Stomach (tissue), 9 donors: ENCODE measurements around the gene DNAJC3. TPM values are rescaled to one million over a fixed set of nuclear protein-coding genes. Genes with fewer than 3 reads are reported as not detected.

Source experiments
- DNase-seq, 2 donors: peaks; one replicate each; pipeline versions ENCODE4 v3.0.0 to v3.0.0-alpha.2; 2013 to 2019
- H3K27ac ChIP-seq, 5 donors: fragments of 200-600 bp in 4 of 5; sonication (generic) in 4 of 5; one replicate each; pipeline ENCODE4 v1.5.1; 2013 to 2019; ENCODE audit warnings: mild to moderate bottlenecking in 1 of 5, moderate library complexity in 1 of 5
- H3K27me3 ChIP-seq, 3 donors: fragments of 200-600 bp; sonication (generic); one replicate each; pipeline ENCODE4 v1.5.1; 2017 to 2019; ENCODE audit warnings: mixed run types in 1 of 3
- H3K36me3 ChIP-seq, 4 donors: fragments of 200-600 bp; sonication (generic); 1 replicate in 3 of 4; 2 replicates in 1 of 4; pipeline ENCODE4 v1.5.1; 2016 to 2019
- H3K4me1 ChIP-seq, 4 donors: fragments of 200-600 bp; sonication (generic); one replicate each; pipeline ENCODE4 v1.5.1; 2016 to 2019
- H3K4me3 ChIP-seq, 4 donors: fragments of 200-600 bp; sonication (generic) in 3 of 4; one replicate each; pipeline ENCODE4 v1.5.1; 2016 to 2019; ENCODE audit warnings: mild to moderate bottlenecking in 1 of 4
- H3K9me3 ChIP-seq, 4 donors: fragments of 200-600 bp; sonication (generic); one replicate each; pipeline ENCODE4 v1.5.1; 2016 to 2019
- CTCF ChIP-seq, 7 experiments: fragments of 450-650 bp in 4 of 7; fragments of 200-600 bp in 3 of 7; sonication (generic) in 3 of 7; IDR thresholded peaks; one replicate each; pipeline ENCODE4 v1.5.1; 2016 to 2019; ENCODE audit warnings: antibody characterized with exemption in 7 of 7, control low read depth in 2 of 7, mild to moderate bottlenecking in 1 of 7
- EP300 ChIP-seq: sonication (generic); formaldehyde crosslinking; IDR thresholded peaks from one replicate; pipeline ENCODE4 v1.6.1; 2017; ENCODE audit warnings: antibody characterized with exemption
- POLR2A ChIP-seq, 4 donors: fragments of 450-650 bp; IDR thresholded peaks; one replicate each; pipeline ENCODE4 v1.6.1; 2016; ENCODE audit warnings: antibody characterized with exemption in 4 of 4, control low read depth in 2 of 4, mild to moderate bottlenecking in 1 of 4, moderate library complexity in 1 of 4
- POLR2AphosphoS5 ChIP-seq, 3 donors: sonication (generic); formaldehyde crosslinking; IDR thresholded peaks; one replicate each; pipeline ENCODE4 v1.6.1; 2016; ENCODE audit warnings: antibody characterized with exemption in 3 of 3
- WGBS, 5 donors: extraction: QIAGEN DNeasy Blood & Tissue Kit in 3 of 5; methylation state at CpG; one replicate each; pipeline versions ENCODE4 v1.1.5 to v1.1.7; 2013 to 2018; 5-methylcytosine and 5-hydroxymethylcytosine counted together
- intact Hi-C: fragments of 100-400 bp; cut with DNase I; formaldehyde crosslinking; loops from one replicate; pipeline ENCODE4 v1.15.1; 2023; ENCODE audit warnings: low total_unique reads
- polyA plus RNA-seq, 3 donors: library from polyadenylated mRNA; stranded (reverse); fragments of 200-250 nt; gene quantifications; one replicate each; pipeline ENCODE4 v1.2.3, GENCODE V29; 2013
- total RNA-seq, 5 donors: library from RNA; depleted of rRNA; stranded (reverse); fragments of >200 nt; gene quantifications; one replicate each; pipeline versions ENCODE4 v1.1.0 to v1.2.3, GENCODE V29; 2014 to 2016
- donor health status: healthy with polysubstance abuse.
- donor health status: Bipolar disorder and iron deficiency.
- donor health status: healthy.

Gene DNAJC3
- total and polyA plus RNA-seq, 8 donors = 6.3 to 102 (median 11.9) TPM

- H3K9me3 ChIP-seq = no peaks in the 10 kb centered on the region
- H3K4me3 ChIP-seq = no peak overlapping the region
- H3K27ac ChIP-seq = no peak overlapping the region
- DNase-seq = no peak
- peaks cover 0 to 52% (median 22%) of the 10 kb centered on the region in 4 donors for H3K4me1 ChIP-seq
- peaks cover 0 to 40% (median 34%) of the 10 kb centered on the region in 4 donors for H3K36me3 ChIP-seq
- intact Hi-C loops = no loop called here
- WGBS, 5 donors = 80 to 90% (median 84%) methylated on average over 5 of the region's 5 CpGs
- no peaks in the 10 kb centered on the region for H3K27me3 ChIP-seq
- TF ChIP-seq CTCF (IDR thresholded peaks at IDR 0.05) = no peak
- TF ChIP-seq EP300 = no peak
- TF ChIP-seq POLR2AphosphoS5 (IDR thresholded peaks at IDR 0.05) = no peak
- no peak for TF ChIP-seq POLR2A (IDR thresholded peaks at IDR 0.05)
These were observed 106.8 kb downstream of the DNAJC3 start for GRCh38 chr13:95783747-95784146.

GRCh38 chr13:95784161-95784899, 107.4 kb downstream of the DNAJC3 start:
- Histone ChIP-seq H3K36me3 (peaks cover 0 to 46% (median 39%) of the 10 kb centered on the region in 4 donors), H3K4me3 (no peak overlapping the region), H3K27ac (peak overlapping the region in 2 of 5 donors; percentile 13 to 15), H3K9me3 (no peaks in the 10 kb centered on the region), H3K4me1 (peaks cover 0 to 50% (median 22%) of the 10 kb centered on the region in 4 donors), H3K27me3 (no peaks in the 10 kb centered on the region)
- TF ChIP-seq POLR2A (IDR thresholded peaks at IDR 0.05) (no peak), CTCF (IDR thresholded peaks at IDR 0.05) (no peak), EP300 (no peak), POLR2AphosphoS5 (IDR thresholded peaks at IDR 0.05) (no peak)
- DNase-seq = peak in 1 of 2 donors; percentile 35
- intact Hi-C loops = no loop called here
- WGBS, 5 donors = 46 to 71% (median 66%) methylated on average over 6 of the region's 6 CpGs

- H3K27me3 ChIP-seq = no peaks in the 10 kb centered on the region
- H3K27ac ChIP-seq = peak overlapping the region in 2 of 5 donors; percentile 13 to 15
- intact Hi-C loops = no loop called here
- H3K4me3 ChIP-seq = no peak overlapping the region
- no peak for DNase-seq
- WGBS, 5 donors = 58 to 68% (median 66%) methylated on average over 3 of the region's 3 CpGs
- peaks cover 0 to 51% (median 43%) of the 10 kb centered on the region in 4 donors for H3K36me3 ChIP-seq
- peaks cover 0 to 44% (median 21%) of the 10 kb centered on the region in 4 donors for H3K4me1 ChIP-seq
- TF ChIP-seq EP300 (no peak), CTCF (IDR thresholded peaks at IDR 0.05) (no peak), POLR2A (IDR thresholded peaks at IDR 0.05) (no peak), POLR2AphosphoS5 (IDR thresholded peaks at IDR 0.05) (no peak)
- no peaks in the 10 kb centered on the region for H3K9me3 ChIP-seq
These were observed 108.0 kb downstream of the DNAJC3 start for GRCh38 chr13:95784900-95785290.

GRCh38 chr13:95787356-95788099, 110.6 kb downstream of the DNAJC3 start:
- peak in 1 of 2 donors; percentile 12 for DNase-seq
- no peaks in the 10 kb centered on the region for H3K9me3 ChIP-seq
- H3K4me3 ChIP-seq = no peak overlapping the region
- peak overlapping the region in 2 of 5 donors; percentile 9 to 47 for H3K27ac ChIP-seq
- 18 to 28% (median 25%) methylated on average over 1 of the region's 1 CpG for WGBS, 5 donors
- intact Hi-C loops = no loop called here
- TF ChIP-seq POLR2A (IDR thresholded peaks at IDR 0.05) (no peak), POLR2AphosphoS5 (IDR thresholded peaks at IDR 0.05) (no peak), CTCF (IDR thresholded peaks at IDR 0.05) (no peak), EP300 (no peak)
- peaks cover 0 to 29% (median 12%) of the 10 kb centered on the region in 4 donors for H3K4me1 ChIP-seq
- peaks cover 15 to 64% (median 59%) of the 10 kb centered on the region in 4 donors for H3K36me3 ChIP-seq
- H3K27me3 ChIP-seq = no peaks in the 10 kb centered on the region
